ENCODE results near the gene NEDD4L.

Gene NEDD4L

DNA sequence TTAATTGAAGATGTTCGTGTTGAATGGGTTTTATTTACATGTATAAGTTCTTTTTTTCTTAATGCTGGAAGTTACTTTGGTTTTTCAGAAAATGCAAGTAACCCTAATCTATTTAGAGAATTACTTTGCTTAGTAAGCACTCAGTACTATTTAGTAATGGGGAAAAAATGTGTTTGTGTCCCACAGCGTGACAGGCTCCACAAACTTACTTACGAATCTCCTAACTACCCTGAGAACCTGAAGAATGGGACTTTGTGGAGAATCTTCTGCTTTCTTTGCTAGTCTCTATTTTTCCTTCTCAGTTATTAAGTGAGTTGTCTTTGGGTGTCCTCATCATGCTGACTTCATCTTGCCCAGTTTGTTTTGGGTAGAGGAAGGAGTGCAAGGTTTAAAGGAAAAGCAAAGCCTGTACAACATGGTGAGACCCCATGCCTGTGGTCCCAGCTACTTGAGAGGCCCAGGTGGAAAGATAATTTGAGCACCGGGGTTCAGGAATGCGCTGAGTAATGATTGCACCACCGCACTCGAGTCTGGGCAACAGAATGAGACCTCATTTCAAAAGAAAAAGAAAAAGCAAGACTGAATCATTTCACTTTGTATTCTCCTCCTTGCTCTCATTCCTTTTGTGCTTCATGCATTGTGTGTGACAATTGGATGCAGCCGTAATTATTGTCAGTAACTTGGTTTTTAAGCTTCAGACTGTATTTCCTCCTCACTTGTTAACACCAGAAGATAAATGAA, 10.2 kb downstream of the NEDD4L start:
- DNase-seq = no peak

- no peak for DNase-seq
Observed at GRCh38 chr18:58055890-58056558, 12.0 kb downstream of the NEDD4L start.

DNA sequence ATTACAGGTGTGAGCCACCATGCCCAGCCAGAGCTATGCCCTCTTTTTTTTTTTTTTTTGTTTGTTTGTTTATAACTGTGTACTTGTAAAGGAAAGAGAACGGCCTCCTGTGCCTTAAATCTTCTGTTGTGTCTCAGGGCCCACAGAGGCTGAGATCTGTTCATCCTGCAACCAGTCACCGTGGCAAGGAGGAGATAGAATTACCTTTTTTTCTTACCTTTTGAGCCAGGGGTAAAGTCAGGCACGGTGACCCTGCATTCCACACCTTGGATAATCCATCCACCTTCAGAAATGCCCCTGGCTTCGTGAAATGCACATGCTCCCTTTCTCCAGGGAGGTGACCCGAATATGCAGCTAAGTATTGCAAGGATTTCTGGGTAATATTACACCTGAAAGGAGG, 12.8 kb downstream of the NEDD4L start:
- DNase-seq = no peak

DNA sequence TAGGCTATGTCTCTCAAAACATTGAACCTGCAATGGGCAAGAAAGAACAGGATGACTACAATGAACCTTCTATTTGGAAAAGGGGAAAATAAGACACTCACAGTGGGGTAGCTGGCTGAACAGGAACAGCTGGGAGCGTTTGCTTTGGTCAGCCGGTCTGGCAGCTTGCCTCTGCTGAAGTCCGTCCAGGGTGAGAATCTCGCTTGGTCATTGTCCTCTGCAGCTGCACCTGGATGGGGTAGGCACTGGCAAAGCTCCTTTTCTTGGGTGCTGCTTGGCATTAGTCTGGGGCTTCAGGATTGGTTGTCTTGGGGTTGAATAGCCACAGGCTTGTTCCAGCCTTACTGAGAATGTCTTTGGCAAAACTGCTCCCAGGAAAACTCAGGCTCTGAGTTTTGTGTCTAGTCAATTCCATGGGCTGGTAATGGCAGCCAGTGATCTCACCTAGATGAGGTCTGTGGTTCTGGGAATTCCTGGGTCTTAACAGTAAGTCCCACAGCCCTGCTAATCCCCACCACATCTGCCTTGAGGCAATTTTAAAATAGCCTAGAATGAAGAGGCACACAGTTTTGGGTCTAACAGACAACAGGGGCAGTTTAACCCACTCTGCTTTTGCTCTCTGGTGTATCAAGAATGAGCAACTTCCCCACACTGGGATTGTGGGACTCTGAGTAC, 13.4 kb downstream of the NEDD4L start:
- no peak for DNase-seq

DNA sequence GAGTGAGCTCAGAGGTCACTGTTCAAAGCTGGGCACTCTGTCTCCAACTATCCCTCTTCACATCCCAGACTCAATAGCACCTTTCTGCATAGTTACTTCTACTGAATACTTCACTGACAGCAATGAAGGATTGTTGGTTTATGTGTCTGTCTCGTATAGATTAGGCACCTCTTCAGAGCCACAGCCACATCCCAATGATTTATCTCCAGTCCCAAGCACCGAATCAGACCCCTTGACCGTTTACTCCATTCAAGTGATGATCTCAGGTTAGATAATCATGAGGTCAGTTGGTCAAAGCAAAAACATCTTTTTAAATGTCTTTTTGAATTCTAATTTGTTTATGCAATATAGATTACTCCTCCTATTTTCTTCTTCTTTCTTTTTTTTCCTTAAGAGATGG, 14.7 kb downstream of the NEDD4L start:
- no peak for DNase-seq

DNA sequence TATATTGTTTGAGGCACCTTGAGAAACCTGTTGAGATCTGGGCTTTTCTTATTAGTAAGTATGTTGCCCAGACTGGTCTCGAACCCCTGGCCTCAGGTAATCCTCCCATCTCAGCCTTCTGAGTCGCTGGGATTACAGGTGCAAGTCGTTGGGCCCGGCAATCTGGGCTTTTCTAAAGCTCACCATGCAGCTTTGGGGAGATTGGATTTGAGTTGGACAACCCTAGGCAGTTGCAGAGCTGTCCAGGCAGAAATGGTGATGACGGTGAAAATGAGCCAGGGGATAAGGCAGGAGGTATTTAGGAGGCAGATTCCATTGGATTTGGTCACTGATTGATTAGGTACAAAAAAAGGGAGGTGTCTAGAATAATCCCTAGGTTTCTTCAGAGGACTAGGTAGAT, 16.2 kb downstream of the NEDD4L start:
- DNase-seq = no peak

GRCh38 chr18:58061349-58061748, 17.3 kb downstream of the NEDD4L start:
- DNase-seq = no peak

GRCh38 chr18:58064406-58064998, 20.5 kb downstream of the NEDD4L start:
- peak; percentile 74 for DNase-seq

DNA sequence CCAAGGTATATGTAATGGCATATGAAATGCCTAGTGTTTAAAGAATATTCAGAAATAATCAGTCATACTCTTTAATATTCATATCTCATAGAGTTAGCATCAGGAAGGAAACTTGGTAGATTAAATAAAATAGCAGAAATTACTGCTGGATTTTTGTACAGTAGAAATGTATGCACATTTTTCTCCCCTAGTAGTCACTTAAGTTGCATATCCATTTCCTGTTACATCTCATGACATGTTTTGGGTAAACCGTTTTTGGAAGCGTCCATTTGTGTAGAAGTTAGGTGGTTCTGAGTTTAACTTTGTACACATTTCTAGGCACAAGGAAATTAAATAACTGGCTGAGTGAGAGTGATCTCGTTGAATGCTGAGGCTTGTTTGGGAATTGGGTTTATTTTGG, 21.9 kb downstream of the NEDD4L start:
- no peak for DNase-seq

DNA sequence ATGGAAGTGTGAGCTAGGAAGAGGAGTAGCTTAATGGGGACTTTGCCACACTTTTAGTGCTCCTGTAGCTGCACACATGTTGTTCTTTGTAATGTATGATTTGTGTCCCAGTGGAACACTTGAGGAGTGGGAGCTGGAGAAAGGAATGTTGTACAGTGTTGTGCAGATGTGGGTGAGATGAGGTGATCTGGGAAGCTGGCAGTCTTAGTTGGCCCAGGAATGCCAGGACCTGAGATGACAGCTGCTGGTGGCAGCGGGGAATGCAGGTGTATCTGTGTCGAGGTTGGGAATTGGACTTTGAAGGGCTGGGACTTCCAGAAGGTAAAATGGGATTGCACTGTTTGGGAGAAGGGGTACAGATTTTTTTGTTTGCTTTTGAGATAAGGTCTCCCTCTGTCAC, 23.6 kb downstream of the NEDD4L start:
- no peak for DNase-seq

DNA sequence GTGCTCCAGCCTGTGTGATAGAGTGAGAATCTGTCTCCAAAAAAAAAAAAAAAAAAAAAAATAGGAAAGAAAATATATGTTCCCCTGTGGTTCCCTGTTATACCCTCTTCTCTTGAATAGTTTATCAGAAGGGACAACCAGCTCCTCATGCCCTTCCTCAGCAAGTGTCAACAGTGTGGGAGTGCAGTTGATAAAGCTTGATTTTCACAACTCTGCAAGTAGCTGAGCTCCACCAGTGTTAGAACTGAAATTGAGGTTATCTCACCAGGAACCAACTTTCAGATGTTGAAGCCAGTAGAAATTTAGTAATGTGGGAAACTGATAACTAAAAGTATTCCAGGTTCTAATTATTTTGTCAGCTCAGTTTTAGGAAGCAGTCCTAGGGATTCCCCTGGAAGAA, 25.1 kb downstream of the NEDD4L start:
- DNase-seq = no peak

- no peak for DNase-seq
Observed at GRCh38 chr18:58069721-58070292, 25.8 kb downstream of the NEDD4L start.

DNA sequence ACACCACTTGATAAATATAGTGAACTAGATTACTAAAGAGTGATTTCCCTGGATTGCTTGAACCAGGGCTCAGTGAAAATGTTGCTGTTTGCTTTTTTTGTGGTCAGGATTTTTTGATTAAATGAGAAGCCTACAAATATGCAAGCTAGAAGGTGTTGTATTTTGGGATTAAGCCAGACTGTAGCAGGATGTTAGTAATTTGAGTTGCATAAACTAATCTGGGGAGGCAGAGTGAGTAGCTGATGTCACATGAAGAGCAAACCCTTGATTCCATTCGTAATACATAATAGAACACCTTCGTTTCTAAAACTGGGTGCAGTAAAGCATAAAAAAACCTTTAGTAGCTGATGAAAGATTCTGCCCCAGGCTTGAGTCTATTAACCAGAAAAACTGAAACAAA, 32.0 kb downstream of the NEDD4L start:
- no peak for DNase-seq

DNA sequence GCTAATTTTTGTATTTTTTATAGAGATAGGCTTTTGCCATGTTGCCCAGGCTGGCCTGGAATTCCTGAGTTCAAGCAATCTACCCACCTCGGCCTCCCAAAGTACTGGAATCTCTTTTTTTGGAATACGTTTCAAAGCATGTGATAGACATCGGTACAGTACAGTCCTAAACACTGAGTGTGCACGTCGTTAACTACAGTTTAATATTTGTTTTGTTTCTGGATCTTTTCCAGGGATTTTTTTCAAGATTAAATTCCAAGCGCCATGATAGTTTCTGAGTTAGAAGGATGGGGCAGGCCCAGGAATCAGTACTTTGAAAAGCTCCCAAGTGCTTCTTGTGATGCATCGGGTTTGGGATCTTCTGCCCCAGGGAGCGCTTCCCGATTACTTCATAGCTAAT, 33.3 kb downstream of the NEDD4L start:
- DNase-seq = no peak

DNA sequence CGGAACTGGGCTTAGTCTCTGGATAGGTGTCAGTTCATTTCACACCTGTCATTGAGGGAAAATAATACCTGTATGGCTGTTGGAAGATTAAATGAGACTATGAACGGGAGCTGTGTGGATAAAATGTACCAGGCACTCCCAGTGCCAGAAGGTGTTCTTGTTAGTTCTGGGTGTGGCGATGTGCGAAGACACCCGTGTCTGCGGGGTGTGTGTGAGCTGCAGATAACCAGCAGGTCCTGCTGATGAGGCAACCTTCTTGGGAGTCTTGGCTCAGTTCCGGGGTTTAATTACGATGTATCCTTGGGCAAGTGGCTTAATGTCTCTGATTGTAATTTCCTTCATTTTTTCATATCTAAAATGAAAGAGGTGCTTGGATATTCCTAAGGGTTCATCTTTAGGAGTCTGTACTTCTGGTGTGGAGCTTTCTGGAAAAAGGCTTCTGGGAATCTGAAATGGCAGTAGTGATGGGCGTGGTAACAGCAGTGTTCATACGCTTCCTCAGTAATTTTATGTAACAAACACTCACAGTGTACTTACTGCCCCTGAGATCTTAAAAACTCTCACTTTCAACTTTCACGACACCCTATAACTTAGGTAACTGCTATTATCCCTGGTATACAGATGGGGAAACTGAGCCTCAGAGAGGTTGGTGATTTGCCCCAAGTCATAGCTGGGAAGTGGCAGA, 35.0 kb downstream of the NEDD4L start:
- no peak for DNase-seq

GRCh38 chr18:58080451-58080850, 36.4 kb downstream of the NEDD4L start:
- DNase-seq = no peak

DNA sequence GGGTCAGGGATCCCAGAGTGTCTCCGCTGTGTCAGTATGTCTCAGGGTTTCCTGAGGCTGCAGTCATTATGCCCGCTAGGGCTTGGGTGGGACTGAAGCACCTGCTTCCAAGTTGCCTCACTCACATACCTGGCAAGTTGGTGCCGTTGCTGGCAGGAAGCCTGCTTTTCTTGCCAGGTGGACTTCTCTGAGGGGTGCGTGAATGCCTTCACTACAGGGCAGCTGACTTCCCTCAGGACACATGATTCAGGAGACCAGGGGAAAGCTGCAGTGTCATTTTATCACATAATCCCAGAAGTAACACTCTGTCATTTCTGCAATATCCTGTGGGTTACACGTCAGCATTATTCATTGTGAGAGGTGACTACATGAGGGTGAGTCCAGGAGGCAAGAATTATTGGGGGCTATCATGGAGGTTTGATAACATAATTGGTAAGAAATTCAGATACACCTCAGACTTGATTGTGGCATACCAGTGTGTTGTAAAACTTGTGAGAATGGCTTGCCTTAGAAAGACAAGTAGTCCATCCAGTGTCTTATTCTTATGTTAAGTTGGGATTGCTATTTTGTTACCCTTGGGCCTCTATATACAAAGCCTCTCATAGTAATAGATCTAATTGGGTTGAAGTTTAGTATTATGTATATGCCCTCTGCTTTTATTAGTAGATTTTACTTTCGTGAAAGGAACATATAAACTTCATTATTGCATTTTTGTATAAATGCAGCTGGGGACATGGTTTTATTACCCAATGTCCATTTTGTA, 44.1 kb downstream of the NEDD4L start:
- no peak for DNase-seq

DNA sequence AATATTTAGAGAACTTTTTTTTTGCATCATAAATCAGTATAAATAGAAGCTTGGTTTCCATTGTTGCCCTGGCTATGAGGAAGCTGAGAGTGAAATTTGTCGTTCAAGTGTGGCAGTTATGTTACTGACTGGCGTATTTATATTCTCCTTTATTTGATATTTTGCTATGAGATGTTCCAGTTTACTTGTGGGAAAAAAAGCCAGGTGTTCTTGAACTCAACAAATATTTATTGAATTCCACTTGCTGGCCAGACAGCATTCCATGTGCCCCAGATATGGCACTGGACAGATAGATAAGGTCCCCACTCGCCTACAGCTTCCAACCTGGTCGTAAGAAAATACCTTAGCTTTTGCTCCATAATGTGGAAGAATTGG, 44.7 kb downstream of the NEDD4L start:
- no peak for DNase-seq

- DNase-seq = no peak
Observed at GRCh38 chr18:58091099-58091611, 47.1 kb downstream of the NEDD4L start.

DNA sequence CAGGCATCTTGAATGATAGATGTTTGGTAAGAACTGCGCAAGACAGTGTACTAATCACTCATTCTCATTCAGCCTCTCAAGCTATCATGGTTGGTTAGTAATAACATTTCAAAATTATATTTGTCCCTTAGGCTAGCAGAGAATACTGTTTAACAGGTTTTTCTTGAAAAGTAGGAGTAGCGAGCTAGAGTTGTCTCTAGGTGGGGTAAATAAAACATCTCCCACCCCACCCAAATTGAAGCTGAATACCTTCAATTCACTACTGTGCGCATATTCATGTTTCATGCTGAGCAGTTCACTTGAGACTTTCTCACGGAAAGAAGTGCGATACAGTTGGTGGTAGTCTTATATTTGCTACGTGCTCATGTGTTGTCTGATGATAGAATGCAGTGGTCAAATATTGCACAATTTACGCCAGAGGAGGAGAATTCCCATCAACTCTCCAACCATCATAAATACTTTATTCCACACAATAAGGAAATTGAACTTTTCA, 49.3 kb downstream of the NEDD4L start:
- no peak for DNase-seq

DNA sequence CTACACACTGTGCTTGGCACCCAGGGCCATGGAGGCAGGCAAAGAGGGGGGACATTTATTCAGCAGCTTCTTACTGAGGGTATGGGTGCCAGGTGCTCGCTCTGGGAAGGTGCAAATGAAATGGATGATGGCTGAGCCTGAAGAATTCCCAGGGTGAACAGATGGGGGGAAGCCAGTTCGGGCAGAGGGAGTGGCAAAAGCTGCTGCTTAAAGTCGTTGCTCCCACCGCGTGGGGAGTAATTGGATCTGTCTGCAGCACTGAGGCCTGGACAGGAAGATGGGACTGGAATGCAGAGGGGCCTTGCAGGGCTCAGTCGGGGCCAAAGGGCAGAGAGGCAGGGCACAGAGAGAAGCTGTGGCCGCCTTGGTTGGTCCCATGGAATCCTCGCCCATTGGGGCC, 51.2 kb downstream of the NEDD4L start:
- no peak for DNase-seq

- no peak for DNase-seq
Observed at GRCh38 chr18:58095655-58096054, 51.6 kb downstream of the NEDD4L start.

All from NCI-H1048 (cell line).